VCaP (cell line): ENCODE measurements around the gene BCAR3.
A peak's percentile ranks its signal among the peaks of the same experiment; 100 is the strongest.
"Not testable (repeated sequence)": the region's sequence is repeated elsewhere in the genome, so short reads cannot be mapped to it uniquely, and the experiment has no call there.

Source experiments
- H3K27ac ChIP-seq: fragments of 450-650 bp; 2 replicates; pipeline ENCODE4 v1.5.1; 2017
- TF ChIP-seq, protein P1 (sequence below): fragments of 450-650 bp; conservative IDR thresholded peaks from 2 replicates; pipeline ENCODE4 v1.5.1; 2017; ENCODE audit warnings: mild to moderate bottlenecking, moderate library complexity

The BCAR3 gene

DNA sequence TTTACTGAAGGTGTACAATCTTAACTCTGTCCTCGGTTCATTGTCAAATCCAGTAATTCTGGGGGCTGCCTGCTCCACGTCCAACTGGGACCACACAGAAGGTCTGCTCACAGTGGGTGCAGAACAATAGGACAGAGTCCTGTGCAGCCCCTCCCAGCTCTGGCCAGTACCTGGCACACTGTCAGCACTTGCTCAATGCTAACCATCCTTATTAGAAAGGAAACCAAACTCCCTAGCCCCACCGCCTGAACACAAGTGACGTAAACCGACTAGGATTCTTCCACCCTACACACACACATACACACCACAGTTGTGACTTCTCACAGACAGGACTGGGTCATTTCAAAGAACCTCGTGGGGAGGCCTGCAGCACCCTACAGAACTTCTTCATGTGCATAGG is 5.2 kb downstream of the BCAR3 start:
- H3K27ac ChIP-seq, result no peak overlapping the region
- TF ChIP-seq, protein P1, sequence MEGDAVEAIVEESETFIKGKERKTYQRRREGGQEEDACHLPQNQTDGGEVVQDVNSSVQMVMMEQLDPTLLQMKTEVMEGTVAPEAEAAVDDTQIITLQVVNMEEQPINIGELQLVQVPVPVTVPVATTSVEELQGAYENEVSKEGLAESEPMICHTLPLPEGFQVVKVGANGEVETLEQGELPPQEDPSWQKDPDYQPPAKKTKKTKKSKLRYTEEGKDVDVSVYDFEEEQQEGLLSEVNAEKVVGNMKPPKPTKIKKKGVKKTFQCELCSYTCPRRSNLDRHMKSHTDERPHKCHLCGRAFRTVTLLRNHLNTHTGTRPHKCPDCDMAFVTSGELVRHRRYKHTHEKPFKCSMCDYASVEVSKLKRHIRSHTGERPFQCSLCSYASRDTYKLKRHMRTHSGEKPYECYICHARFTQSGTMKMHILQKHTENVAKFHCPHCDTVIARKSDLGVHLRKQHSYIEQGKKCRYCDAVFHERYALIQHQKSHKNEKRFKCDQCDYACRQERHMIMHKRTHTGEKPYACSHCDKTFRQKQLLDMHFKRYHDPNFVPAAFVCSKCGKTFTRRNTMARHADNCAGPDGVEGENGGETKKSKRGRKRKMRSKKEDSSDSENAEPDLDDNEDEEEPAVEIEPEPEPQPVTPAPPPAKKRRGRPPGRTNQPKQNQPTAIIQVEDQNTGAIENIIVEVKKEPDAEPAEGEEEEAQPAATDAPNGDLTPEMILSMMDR, result no peak

- no peak overlapping the region for H3K27ac ChIP-seq
- TF ChIP-seq, protein P1, result no peak
Observed at GRCh38 chr1:93675931-93676330, 5.7 kb downstream of the BCAR3 start.

DNA sequence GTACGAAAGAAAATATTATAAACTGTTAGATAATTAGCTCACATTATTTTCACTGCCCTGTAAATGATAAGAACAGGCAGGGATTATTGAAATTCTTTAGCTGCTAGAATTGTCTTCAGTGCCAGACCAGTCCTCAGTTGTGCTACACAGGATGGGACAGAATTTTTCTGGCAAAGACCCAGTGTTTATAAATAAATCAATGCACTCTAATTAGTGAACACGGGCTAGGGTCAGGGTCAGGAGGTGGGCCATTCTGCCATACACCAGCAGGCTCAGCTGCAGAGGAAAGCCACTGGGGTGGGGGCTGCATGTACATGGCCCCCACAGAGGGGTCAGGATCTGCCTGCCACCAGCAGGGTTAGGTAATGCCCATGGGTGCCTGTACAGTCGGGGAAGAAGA is 6.4 kb downstream of the BCAR3 start:
- no peak overlapping the region for H3K27ac ChIP-seq

GRCh38 chr1:93674071-93674470 is 7.6 kb downstream of the BCAR3 start:
- H3K27ac ChIP-seq, result not testable (repeated sequence)

More for the DNA sequence above, 6.4 kb downstream of the BCAR3 start:
- TF ChIP-seq, protein P1, result no peak

- TF ChIP-seq, protein P1, result no peak
- H3K27ac ChIP-seq, result peak overlapping the region; percentile 26; the same call in 1 of the 2 replicates
Observed at GRCh38 chr1:93673163-93673829, 8.3 kb downstream of the BCAR3 start.

GRCh38 chr1:93672477-93673162 is 9.0 kb downstream of the BCAR3 start:
- peak overlapping the region; percentile 26 for H3K27ac ChIP-seq
- TF ChIP-seq, protein P1, result no peak

DNA sequence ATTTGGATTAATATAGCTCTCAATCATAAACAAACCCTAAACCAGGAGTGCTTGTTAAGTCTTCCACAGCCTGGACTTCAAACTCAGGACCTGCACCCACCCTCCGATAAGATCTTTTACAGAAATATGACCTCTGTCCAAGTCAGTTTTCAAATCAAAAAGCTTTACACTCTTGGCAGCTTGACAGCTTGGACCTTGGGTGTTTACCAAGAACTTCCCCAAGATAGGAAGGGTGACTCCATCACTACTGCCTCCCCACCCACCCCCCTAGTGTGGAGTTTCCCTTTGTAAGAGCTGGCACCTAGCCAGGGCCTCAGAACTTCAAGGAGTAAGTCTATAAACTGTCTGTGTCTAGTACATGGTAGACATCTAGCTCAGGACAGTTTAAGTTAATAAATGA is 9.6 kb downstream of the BCAR3 start:
- TF ChIP-seq, protein P1, result no peak
- H3K27ac ChIP-seq, result peak overlapping the region; percentile 26

DNA sequence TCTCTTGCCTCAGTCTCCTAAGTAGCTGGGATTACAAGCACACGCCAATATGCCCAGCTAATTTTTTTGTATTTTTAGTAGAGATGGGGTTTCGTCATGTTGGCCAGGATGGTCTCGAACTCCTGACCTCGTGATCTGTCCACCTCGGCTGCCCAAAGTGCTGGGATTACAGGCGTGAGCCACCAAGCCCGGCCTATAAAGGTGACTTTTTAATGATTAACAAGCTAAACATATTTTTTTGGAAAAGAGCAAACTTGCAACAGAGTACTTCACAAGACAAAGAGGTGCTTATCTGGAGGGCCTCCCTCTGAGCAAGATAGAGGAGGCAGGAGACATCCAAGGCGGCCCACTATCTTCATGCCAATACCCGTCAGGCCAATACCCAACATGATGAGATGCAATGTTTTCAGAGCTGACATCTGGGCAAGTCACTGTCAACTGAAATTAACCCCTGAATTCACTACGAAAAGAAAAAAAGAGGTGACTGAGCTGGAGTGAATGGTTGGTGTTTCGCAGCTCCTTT is 10.5 kb downstream of the BCAR3 start:
- TF ChIP-seq, protein P1, result no peak
- H3K27ac ChIP-seq, result peak overlapping the region; percentile 26
